Measurements from ENCODE around the gene BST1. TPM values are rescaled to one million over a fixed set of nuclear protein-coding genes. Genes with fewer than 3 reads are reported as not detected.

Gene BST1, protein sequence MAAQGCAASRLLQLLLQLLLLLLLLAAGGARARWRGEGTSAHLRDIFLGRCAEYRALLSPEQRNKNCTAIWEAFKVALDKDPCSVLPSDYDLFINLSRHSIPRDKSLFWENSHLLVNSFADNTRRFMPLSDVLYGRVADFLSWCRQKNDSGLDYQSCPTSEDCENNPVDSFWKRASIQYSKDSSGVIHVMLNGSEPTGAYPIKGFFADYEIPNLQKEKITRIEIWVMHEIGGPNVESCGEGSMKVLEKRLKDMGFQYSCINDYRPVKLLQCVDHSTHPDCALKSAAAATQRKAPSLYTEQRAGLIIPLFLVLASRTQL
- total RNA-seq (2014; rRNA removed), result 0.69 and 0.86 TPM in 2 replicates
- Bru-seq, nascent RNA, result percentile 22 among the genes with signal in this experiment
- BruChase-seq, experiment 1, labeled RNA remaining after a 6-hour chase, result percentile 40 among the genes with signal in this experiment
- BruChase-seq, experiment 2, labeled RNA remaining after a 2-hour chase, result percentile 39 among the genes with signal in this experiment
- long read RNA-seq, partial matches to known transcripts, result 0 of 1 reads
- long read RNA-seq, other reads (novel, unspliced or antisense), result 1 of 1 reads

DNA sequence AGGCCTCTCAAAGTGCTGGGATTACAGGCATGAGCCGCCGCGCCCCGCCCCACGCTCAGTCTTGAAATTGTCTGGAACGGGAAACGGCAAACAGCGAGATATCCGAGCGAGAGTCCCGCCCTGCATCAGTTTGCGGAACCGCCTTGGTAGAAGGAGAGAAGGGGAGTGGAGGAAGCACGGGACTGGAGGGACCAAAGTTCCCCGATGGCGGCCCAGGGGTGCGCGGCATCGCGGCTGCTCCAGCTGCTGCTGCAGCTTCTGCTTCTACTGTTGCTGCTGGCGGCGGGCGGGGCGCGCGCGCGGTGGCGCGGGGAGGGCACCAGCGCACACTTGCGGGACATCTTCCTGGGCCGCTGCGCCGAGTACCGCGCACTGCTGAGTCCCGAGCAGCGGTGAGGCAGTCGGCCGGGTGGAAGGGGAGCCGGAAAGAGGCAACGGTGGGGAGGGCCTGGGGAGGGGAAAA, at the start of gene BST1:
Gene BST1, plus strand, starts transcription at position 125 of the 463 bp plus-strand sequence. Its CDS starts 80 bp downstream, at position 205.
- Histone ChIP-seq H3K27ac (ENCODE audit: low read length) (no peak within 1 kb of the TSS), H3K79me2 (ENCODE audit: low read length) (no peaks in the 10 kb centered on the region), H3K9me2 (replicated peaks; ENCODE audit: low read length) (no peaks in the 10 kb centered on the region), H3K4me2 (ENCODE audit: low read length) (peak within 1 kb of the TSS; percentile 67), H3K27me3 (ENCODE audit: low read length) (no peaks in the 10 kb centered on the region), H3K36me3 (ENCODE audit: low read depth, low read length) (no peaks in the 10 kb centered on the region), H3K9me3 (ENCODE audit: low read length) (no peaks in the 10 kb centered on the region), H3K4me3 (ENCODE audit: low read length) (peak within 1 kb of the TSS; percentile 53), H3F3A (ENCODE audit: low read length, unreplicated experiment) (no peaks in the 10 kb centered on the region), H4K20me1 (ENCODE audit: low read length) (no peaks in the 10 kb centered on the region), H3K4me1 (ENCODE audit: insufficient read depth, low read length) (no peaks in the 10 kb centered on the region), H2AFZ (ENCODE audit: low read length) (peak within 1 kb of the TSS; percentile 77), H3K9ac (ENCODE audit: low read length) (no peak within 1 kb of the TSS)
- ChIA-PET CTCF (no interaction called here), POLR2A (ENCODE audit: unreplicated experiment) (no interaction called here)
- ATAC-seq (peak; percentile 57), DNase-seq (no peak)
- TF ChIP-seq, protein P1, sequence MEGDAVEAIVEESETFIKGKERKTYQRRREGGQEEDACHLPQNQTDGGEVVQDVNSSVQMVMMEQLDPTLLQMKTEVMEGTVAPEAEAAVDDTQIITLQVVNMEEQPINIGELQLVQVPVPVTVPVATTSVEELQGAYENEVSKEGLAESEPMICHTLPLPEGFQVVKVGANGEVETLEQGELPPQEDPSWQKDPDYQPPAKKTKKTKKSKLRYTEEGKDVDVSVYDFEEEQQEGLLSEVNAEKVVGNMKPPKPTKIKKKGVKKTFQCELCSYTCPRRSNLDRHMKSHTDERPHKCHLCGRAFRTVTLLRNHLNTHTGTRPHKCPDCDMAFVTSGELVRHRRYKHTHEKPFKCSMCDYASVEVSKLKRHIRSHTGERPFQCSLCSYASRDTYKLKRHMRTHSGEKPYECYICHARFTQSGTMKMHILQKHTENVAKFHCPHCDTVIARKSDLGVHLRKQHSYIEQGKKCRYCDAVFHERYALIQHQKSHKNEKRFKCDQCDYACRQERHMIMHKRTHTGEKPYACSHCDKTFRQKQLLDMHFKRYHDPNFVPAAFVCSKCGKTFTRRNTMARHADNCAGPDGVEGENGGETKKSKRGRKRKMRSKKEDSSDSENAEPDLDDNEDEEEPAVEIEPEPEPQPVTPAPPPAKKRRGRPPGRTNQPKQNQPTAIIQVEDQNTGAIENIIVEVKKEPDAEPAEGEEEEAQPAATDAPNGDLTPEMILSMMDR (conservative IDR thresholded peaks at IDR 0.05; ENCODE audit: low read depth, low read length), result no peak
- TF ChIP-seq EZH2 (IDR thresholded peaks at IDR 0.05; ENCODE audit: low read length, unreplicated experiment) (no peak), EZH2phosphoT487 (IDR thresholded peaks at IDR 0.05; ENCODE audit: borderline replicate concordance, low read length) (no peak)
- no TSS peak for BruUV-seq (replicated peaks)
- intact Hi-C loops (cut with micrococcal nuclease), result no loop called here

DNA sequence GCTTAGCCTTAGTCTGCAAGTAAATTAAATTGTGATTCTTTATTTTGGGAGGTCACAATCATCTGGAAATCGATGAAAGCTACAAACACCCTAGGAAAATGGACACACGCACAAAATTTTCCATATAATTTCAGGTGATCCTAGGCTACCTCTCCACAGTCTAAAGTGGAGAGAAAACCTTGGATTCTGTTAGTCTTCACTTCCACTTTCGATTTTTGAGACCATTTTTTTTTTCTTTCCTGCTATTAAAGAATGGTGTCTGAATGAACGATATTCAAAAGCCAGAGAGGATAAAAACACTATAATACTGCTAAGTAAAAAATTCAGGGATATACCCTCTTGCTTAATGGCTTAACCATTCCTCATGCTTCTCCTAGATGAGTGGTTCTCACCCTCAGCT, 49.4 kb upstream of the BST1 start:
- Histone ChIP-seq H3K9me3 (ENCODE audit: low read length) (no peaks in the 10 kb centered on the region), H2AFZ (ENCODE audit: low read length) (peak overlapping the region; percentile 26; the same call in 1 of the 2 replicates), H3K9ac (ENCODE audit: low read length) (peak overlapping the region; percentile 80), H4K20me1 (ENCODE audit: low read length) (no peaks in the 10 kb centered on the region), H3K27me3 (ENCODE audit: low read length) (no peaks in the 10 kb centered on the region), H3K9me2 (replicated peaks; ENCODE audit: low read length) (no peaks in the 10 kb centered on the region), H3K27ac (ENCODE audit: low read length) (no peak overlapping the region), H3K4me2 (ENCODE audit: low read length) (peak overlapping the region; percentile 97), H3F3A (ENCODE audit: low read length, unreplicated experiment) (no peaks in the 10 kb centered on the region), H3K79me2 (ENCODE audit: low read length) (peaks cover 63% of the 10 kb centered on the region), H3K4me3 (ENCODE audit: low read length) (peak overlapping the region; percentile 79), H3K36me3 (ENCODE audit: low read depth, low read length) (no peaks in the 10 kb centered on the region), H3K4me1 (ENCODE audit: insufficient read depth, low read length) (peaks cover 33% of the 10 kb centered on the region)
- no TSS peak for BruUV-seq (replicated peaks)
- intact Hi-C loops (cut with micrococcal nuclease), result no loop called here
- DNase-seq (no peak), ATAC-seq (no peak)
- TF ChIP-seq EZH2 (IDR thresholded peaks at IDR 0.05; ENCODE audit: low read length, unreplicated experiment) (no peak), EZH2phosphoT487 (IDR thresholded peaks at IDR 0.05; ENCODE audit: borderline replicate concordance, low read length) (no peak)
- TF ChIP-seq, protein P1 (conservative IDR thresholded peaks at IDR 0.05; ENCODE audit: low read depth, low read length), result no peak
- ChIA-PET POLR2A (ENCODE audit: unreplicated experiment) (interaction anchor here (0.5 kb wide), 1 partner anchor 29 kb away, joined by 3 read pairs; no protein-coding TSS in a partner anchor), CTCF (no interaction called here)
